DOHH2 (cell line): Measurements from ENCODE around the gene TMEM132E.

Source experiments
- H3F3A ChIP-seq: fragments of 200-600 bp; sonication (generic), shearing (Covaris generic); 2 replicates; pipeline ENCODE4 v1.6.0; 2016; ENCODE audit warnings: antibody characterized with exemption, mild to moderate bottlenecking; ENCODE audit not compliant: control insufficient read depth, insufficient read depth
- H3K27ac ChIP-seq: fragments of 200-600 bp; sonication (generic); 2 replicates; pipeline ENCODE4 v1.5.1; 2014; ENCODE audit warnings: low read depth, mild to moderate bottlenecking, low read length, moderate library complexity
- H3K27me3 ChIP-seq: fragments of 200-600 bp; sonication (generic); 2 replicates; pipeline ENCODE4 v1.6.1; 2014; ENCODE audit warnings: mild to moderate bottlenecking, low read length, mixed read lengths; ENCODE audit not compliant: control insufficient read depth
- H3K36me3 ChIP-seq: fragments of 200-600 bp; sonication (generic); 2 replicates; pipeline ENCODE4 v1.6.1; 2014; ENCODE audit warnings: mild to moderate bottlenecking, low read length, moderate library complexity, mixed read lengths; ENCODE audit not compliant: control insufficient read depth
- H3K4me1 ChIP-seq: fragments of 200-600 bp; sonication (generic); 2 replicates; pipeline ENCODE4 v1.6.1; 2014; ENCODE audit warnings: mild to moderate bottlenecking, low read length, mixed read lengths; ENCODE audit not compliant: control insufficient read depth
- H3K4me2 ChIP-seq: fragments of 200-600 bp; sonication (generic); 2 replicates; pipeline ENCODE4 v1.6.0; 2014; ENCODE audit warnings: mild to moderate bottlenecking, low read length, moderate library complexity
- H3K4me3 ChIP-seq: fragments of 200-600 bp; sonication (generic); 2 replicates; pipeline ENCODE4 v1.5.1; 2014; ENCODE audit warnings: mild to moderate bottlenecking, low read length, mixed read lengths
- H3K79me2 ChIP-seq: fragments of 200-600 bp; sonication (generic); 2 replicates; pipeline ENCODE4 v1.6.1; 2014; ENCODE audit warnings: mild to moderate bottlenecking, low read length, mixed read lengths; ENCODE audit not compliant: control insufficient read depth
- H3K9me2 ChIP-seq: fragments of 200-600 bp; sonication (generic); replicated peaks from 2 replicates; pipeline ENCODE4 v1.6.1; 2014; ENCODE audit warnings: mild to moderate bottlenecking, low read length, mixed read lengths; ENCODE audit not compliant: control insufficient read depth
- H3K9me3 ChIP-seq: fragments of 200-600 bp; sonication (generic); 2 replicates; pipeline ENCODE4 v1.6.1; 2014; ENCODE audit warnings: antibody characterized with exemption, low read length, mixed read lengths; ENCODE audit not compliant: control insufficient read depth, insufficient read depth
- H4K20me1 ChIP-seq: fragments of 200-600 bp; sonication (generic); 2 replicates; pipeline ENCODE4 v1.6.0; 2014; ENCODE audit warnings: low read depth, mild to moderate bottlenecking, antibody characterized with exemption, low read length, moderate library complexity; ENCODE audit not compliant: control insufficient read depth, insufficient read depth
- CTCF ChIP-seq: fragments of 200-600 bp; sonication (generic); IDR thresholded peaks from one replicate; pipeline ENCODE4 v1.5.1; 2014; ENCODE audit warnings: antibody characterized with exemption, mild to moderate bottlenecking, low read depth, low read length; ENCODE audit not compliant: poor library complexity, severe bottlenecking
- EZH2phosphoT487 ChIP-seq: fragments of 200-600 bp; sonication (generic); IDR thresholded peaks from 2 replicates; pipeline ENCODE4 v1.6.1; 2017; ENCODE audit warnings: borderline replicate concordance, mild to moderate bottlenecking, antibody characterized with exemption, low read length, moderate library complexity, mixed read lengths

The TMEM132E gene

GRCh38 chr17:34667656-34668055, 88.3 kb downstream of the TMEM132E start:
- Histone ChIP-seq H3K27ac (no peak overlapping the region), H3K79me2 (no peaks in the 10 kb centered on the region), H3K9me2 (no peaks in the 10 kb centered on the region), H4K20me1 (no peaks in the 10 kb centered on the region), H3K4me2 (no peak overlapping the region), H3F3A (no peaks in the 10 kb centered on the region), H3K9me3 (no peaks in the 10 kb centered on the region), H3K4me1 (no peaks in the 10 kb centered on the region), H3K36me3 (no peaks in the 10 kb centered on the region), H3K27me3 (0 out of 2 replicates have a peak, but pooled peaks cover 5% of the 10 kb centered on the region), H3K4me3 (no peak overlapping the region)
- no peak for TF ChIP-seq CTCF
- TF ChIP-seq EZH2phosphoT487: no peak

- no peak for TF ChIP-seq CTCF
- no peaks in the 10 kb centered on the region for H3K9me2 ChIP-seq
- no peak overlapping the region for H3K4me2 ChIP-seq
- H3K27ac ChIP-seq: no peak overlapping the region
- no peaks in the 10 kb centered on the region for H3K79me2 ChIP-seq
- H3K9me3 ChIP-seq: no peaks in the 10 kb centered on the region
- H3K27me3 ChIP-seq: 0 out of 2 replicates have a peak, but pooled peaks cover 5% of the 10 kb centered on the region
- no peaks in the 10 kb centered on the region for H3F3A ChIP-seq
- H3K36me3 ChIP-seq: no peaks in the 10 kb centered on the region
- no peak overlapping the region for H3K4me3 ChIP-seq
- no peaks in the 10 kb centered on the region for H3K4me1 ChIP-seq
- H4K20me1 ChIP-seq: no peaks in the 10 kb centered on the region
Measured at GRCh38 chr17:34668206-34668605, 88.8 kb downstream of the TMEM132E start.

GRCh38 chr17:34669511-34669910, 90.1 kb downstream of the TMEM132E start:
- 0 out of 2 replicates have a peak, but pooled peaks cover 5% of the 10 kb centered on the region for H3K27me3 ChIP-seq
- no peaks in the 10 kb centered on the region for H4K20me1 ChIP-seq
- no peaks in the 10 kb centered on the region for H3K4me1 ChIP-seq
- no peaks in the 10 kb centered on the region for H3K36me3 ChIP-seq
- no peaks in the 10 kb centered on the region for H3K79me2 ChIP-seq
- TF ChIP-seq CTCF (no peak), EZH2phosphoT487 (no peak)
- H3K4me3 ChIP-seq: no peak overlapping the region
- no peak overlapping the region for H3K4me2 ChIP-seq
- no peaks in the 10 kb centered on the region for H3K9me2 ChIP-seq
- H3K27ac ChIP-seq: no peak overlapping the region
- no peaks in the 10 kb centered on the region for H3K9me3 ChIP-seq
- H3F3A ChIP-seq: no peaks in the 10 kb centered on the region

- no peaks in the 10 kb centered on the region for H4K20me1 ChIP-seq
- no peaks in the 10 kb centered on the region for H3K9me3 ChIP-seq
- H3K36me3 ChIP-seq: no peaks in the 10 kb centered on the region
- TF ChIP-seq CTCF: no peak
- no peak overlapping the region for H3K4me3 ChIP-seq
- 0 out of 2 replicates have a peak, but pooled peaks cover 5% of the 10 kb centered on the region for H3K27me3 ChIP-seq
- no peaks in the 10 kb centered on the region for H3F3A ChIP-seq
- no peak overlapping the region for H3K4me2 ChIP-seq
- H3K4me1 ChIP-seq: no peaks in the 10 kb centered on the region
- H3K27ac ChIP-seq: no peak overlapping the region
- H3K9me2 ChIP-seq: no peaks in the 10 kb centered on the region
- H3K79me2 ChIP-seq: no peaks in the 10 kb centered on the region
Measured at GRCh38 chr17:34670618-34671017, 91.2 kb downstream of the TMEM132E start.
